NCI-H1092 (cell line): ENCODE measurements around the gene RHO.

Source experiments
- DNase-seq: peaks from one replicate; lab custom pipeline; 2025; lab: John Stamatoyannopoulos, UW

RHO gene

GRCh38 chr3:129577925-129578786, 49.7 kb downstream of the RHO start:
- DNase-seq = no peak

DNA sequence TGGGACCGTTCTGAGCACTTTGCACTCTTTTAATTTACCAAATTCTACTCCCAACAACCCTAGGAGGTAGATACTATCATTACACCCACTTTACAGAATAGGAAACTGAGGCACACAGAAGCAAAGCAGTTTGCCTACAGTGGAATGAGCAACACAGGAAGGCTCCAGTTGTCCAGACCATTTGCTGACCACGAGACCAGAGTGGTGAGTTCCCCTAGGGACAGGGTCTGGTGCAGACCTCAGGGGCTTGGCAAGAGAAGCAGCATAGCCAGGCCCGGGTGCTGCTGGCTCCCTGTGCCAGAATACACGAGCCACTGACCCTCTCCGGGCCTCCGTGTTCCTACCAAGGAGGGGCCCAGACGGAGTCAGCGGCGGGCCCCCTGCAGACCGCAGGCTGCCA, 51.6 kb downstream of the RHO start:
- no peak for DNase-seq

DNA sequence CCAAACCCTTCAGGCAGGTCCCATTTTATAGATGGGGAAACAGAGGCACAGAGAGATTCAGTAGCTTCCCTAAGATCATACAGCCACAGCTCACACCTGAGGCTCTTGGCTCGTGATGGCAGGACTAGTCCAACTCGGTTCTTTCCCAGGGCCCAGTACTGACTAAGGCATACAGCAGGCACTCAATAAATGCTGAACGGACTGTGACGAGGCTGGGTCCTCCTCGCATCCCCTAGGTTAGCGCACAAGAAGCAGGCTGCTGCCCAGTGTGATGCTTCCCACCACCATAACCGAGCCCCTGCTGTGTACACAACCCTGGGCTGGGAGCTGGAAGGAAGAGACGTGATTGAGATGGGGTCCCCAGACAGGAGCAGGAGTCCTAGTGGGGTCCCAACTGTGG, 53.2 kb downstream of the RHO start:
- DNase-seq = no peak

- DNase-seq = no peak
Observed at GRCh38 chr3:129582799-129583198, 54.4 kb downstream of the RHO start.

GRCh38 chr3:129583289-129583688, 54.9 kb downstream of the RHO start:
- DNase-seq = no peak

DNA sequence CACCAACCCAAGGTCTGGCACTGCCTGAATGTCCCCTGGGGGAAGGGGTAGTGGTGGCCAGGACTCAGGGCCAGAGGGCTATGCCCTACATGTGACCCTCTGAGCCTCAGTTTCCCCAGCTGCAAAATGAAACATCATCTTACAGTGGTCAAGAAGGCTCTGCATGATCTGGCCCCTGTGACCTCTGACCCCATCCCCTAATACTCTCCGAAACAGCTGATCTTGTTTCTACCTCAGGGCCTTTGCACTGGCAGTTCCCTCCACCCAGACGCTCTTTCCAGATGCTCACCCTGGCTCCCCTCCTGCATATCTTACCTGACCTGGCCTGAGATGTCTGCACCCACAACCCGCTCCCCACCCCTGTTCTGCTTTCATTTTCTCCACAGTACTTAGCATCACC, 56.2 kb downstream of the RHO start:
- DNase-seq = no peak
